Keratinocyte (primary cell): Measurements from ENCODE around the gene SUN1.

Experiments used
- EZH2 ChIP-seq: IDR thresholded peaks from one replicate; pipeline ENCODE4 v1.6.1; 2012; ENCODE audit warnings: inconsistent platforms, mild to moderate bottlenecking, low read length, moderate library complexity
- TF ChIP-seq, protein P1 (sequence below), 3 experiments: IDR thresholded peaks in 1 of 3; conservative IDR thresholded peaks in 1 of 3; optimal IDR thresholded peaks in 1 of 3; 2 replicates in 2 of 3; 3 replicates in 1 of 3; pipeline versions ENCODE3 to v1.5.1; 2011; ENCODE audit warnings: low read length in 3 of 3, mild to moderate bottlenecking in 3 of 3, moderate library complexity in 2 of 3, control low read depth in 1 of 3, inconsistent platforms in 1 of 3; ENCODE audit not compliant: insufficient read depth in 2 of 3; ENCODE audit errors: extremely low read depth in 1 of 3

DNA sequence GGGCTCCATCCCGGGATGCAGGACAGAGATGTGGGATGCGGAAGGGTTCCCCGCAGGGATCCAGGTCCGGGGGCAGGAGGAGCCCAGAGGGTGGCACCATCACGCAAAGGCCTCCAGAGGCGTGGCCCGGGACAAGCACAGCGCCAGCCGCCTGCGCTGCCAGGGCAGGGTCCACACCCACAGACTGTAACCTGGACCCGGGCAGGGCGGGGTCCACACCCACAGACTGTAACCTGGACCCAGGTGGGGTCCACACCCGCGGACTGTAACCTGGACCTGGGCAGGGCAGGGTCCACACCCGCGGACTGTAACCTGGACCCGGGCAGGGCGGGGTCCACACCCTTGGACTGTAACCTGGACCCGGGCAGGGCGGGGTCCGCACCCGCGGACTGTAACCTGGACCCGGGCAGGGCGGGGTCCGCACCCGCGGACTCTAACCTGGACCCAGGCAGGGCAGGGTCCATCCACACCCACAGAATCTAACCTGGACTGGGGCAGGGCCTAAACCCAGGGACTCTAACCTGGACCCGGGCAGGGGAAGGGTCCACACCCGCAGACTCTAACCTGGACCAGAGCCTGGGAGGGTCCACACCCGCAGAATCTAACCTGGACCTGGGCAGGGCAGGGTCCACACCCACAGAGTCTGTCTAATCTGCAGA, 37.5 kb upstream of the SUN1 start:
- TF ChIP-seq, protein P1, sequence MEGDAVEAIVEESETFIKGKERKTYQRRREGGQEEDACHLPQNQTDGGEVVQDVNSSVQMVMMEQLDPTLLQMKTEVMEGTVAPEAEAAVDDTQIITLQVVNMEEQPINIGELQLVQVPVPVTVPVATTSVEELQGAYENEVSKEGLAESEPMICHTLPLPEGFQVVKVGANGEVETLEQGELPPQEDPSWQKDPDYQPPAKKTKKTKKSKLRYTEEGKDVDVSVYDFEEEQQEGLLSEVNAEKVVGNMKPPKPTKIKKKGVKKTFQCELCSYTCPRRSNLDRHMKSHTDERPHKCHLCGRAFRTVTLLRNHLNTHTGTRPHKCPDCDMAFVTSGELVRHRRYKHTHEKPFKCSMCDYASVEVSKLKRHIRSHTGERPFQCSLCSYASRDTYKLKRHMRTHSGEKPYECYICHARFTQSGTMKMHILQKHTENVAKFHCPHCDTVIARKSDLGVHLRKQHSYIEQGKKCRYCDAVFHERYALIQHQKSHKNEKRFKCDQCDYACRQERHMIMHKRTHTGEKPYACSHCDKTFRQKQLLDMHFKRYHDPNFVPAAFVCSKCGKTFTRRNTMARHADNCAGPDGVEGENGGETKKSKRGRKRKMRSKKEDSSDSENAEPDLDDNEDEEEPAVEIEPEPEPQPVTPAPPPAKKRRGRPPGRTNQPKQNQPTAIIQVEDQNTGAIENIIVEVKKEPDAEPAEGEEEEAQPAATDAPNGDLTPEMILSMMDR (optimal IDR thresholded peaks at IDR 0.05 in 1 of 3, IDR thresholded peaks at IDR 0.05 in 1 of 3, conservative IDR thresholded peaks at IDR 0.05 in 1 of 3; ENCODE audit: extremely low read depth in 1 of 3, insufficient read depth in 2 of 3, low read length in 3 of 3), result no peak
- TF ChIP-seq EZH2, result no peak
